Urinary bladder (tissue), 4 donors: Measurements from ENCODE around the gene FAS. TPM values are rescaled to one million over a fixed set of nuclear protein-coding genes. Genes with fewer than 3 reads are reported as not detected.
"Not testable (repeated sequence)": the region's sequence is repeated elsewhere in the genome, so short reads cannot be mapped to it uniquely, and the experiment has no call there.

ENCODE experiments used
- DNase-seq: peaks from one replicate; pipeline ENCODE4 v3.0.0-alpha.2; 2015; ENCODE audit errors: extremely low spot score
- H3K27ac ChIP-seq: one replicate; pipeline ENCODE4 v1.5.1; 2013; ENCODE audit warnings: low read depth, mild to moderate bottlenecking, moderate library complexity
- H3K36me3 ChIP-seq: one replicate; pipeline ENCODE4 v1.6.1; 2013; ENCODE audit warnings: mild to moderate bottlenecking, moderate library complexity; ENCODE audit not compliant: insufficient read depth
- H3K4me1 ChIP-seq: one replicate; pipeline ENCODE4 v1.6.1; 2013; ENCODE audit warnings: mild to moderate bottlenecking, moderate library complexity; ENCODE audit not compliant: insufficient read depth
- H3K4me3 ChIP-seq: one replicate; pipeline ENCODE4 v1.5.1; 2013; ENCODE audit warnings: low read depth, low read length
- WGBS: extraction: QIAGEN DNeasy Blood & Tissue Kit; methylation state at CpG from one replicate; pipeline ENCODE4 v1.1.7; 2013; 5-methylcytosine and 5-hydroxymethylcytosine counted together
- polyA plus RNA-seq: library from polyadenylated mRNA; stranded (reverse); fragments of 200-250 nt; gene quantifications from one replicate; pipeline ENCODE4 v1.2.3, GENCODE V29; 2013
- total RNA-seq: library from RNA; depleted of rRNA; stranded (reverse); fragments of >200 nt; gene quantifications from one replicate; pipeline ENCODE4 v1.2.3, GENCODE V29; 2014
- donor health status: healthy with polysubstance abuse.
- donor health status: healthy.

The FAS gene
- total and polyA plus RNA-seq, 2 donors = 9.5 to 48.3 TPM

DNA sequence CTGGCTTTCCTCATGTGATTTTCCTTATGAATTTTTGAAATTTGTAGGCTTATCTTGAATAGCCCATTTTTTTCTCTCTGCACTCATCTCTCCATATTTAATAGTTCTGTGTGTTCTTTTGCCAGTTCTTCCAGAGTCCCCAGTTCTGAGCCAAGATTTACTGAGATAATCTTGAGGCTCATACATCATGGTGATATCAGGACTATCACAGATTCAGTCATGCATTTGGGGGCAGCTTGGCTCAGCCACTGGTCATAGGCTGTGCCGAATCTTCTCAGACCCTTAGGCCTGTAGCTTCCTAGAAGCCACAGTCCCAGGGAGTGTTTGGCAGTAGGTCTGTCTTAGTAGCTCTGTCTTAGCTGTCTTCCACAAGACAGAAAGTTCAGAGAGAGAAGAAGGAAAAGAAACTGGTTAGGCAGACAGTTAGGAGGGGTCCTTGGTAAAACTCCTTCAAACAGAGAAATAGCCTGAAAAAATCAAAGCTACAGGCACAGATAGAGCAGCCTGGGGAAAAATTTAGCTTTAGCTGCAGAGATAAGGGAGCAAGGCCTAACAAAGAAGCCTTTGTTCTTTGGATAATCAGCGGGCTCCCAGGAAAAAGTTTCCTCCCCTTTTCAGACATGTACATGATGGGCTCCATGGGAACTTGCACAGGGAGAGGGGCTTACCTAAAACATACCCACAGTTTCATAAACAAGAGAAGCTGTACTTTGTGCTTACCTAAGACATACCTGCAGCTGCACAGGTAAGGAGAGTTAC, 29.1 kb downstream of the FAS start:
- no peaks in the 10 kb centered on the region for H3K36me3 ChIP-seq
- H3K4me1 ChIP-seq = no peaks in the 10 kb centered on the region
- WGBS = 67% methylated on average over 2 of the region's 2 CpGs
- no peak for DNase-seq
- H3K27ac ChIP-seq = no peak overlapping the region
- no peak overlapping the region for H3K4me3 ChIP-seq

DNA sequence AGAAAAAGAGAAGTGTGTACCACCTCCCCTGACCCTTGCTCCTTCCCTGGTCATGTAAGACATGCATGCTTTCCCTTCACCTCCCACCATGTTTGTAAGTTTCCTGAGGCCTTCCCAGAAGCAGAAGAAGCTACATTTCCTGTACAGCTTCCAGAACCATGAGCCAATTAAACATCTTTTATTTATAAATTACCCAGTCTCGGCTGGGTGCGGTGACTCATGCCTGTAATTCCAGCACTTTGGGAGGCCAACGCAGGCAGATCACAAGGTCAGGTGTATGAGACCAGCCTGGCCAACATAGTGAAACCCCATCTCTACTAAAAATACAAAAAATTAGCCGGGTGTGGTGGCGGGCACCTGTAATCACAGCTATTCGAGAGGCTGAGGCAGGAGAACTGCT, 30.9 kb downstream of the FAS start:
- H3K4me1 ChIP-seq, H3K36me3 ChIP-seq, H3K4me3 ChIP-seq, H3K27ac ChIP-seq, DNase-seq: not testable (repeated sequence)
- 81% methylated on average over 6 of the region's 6 CpGs for WGBS

DNA sequence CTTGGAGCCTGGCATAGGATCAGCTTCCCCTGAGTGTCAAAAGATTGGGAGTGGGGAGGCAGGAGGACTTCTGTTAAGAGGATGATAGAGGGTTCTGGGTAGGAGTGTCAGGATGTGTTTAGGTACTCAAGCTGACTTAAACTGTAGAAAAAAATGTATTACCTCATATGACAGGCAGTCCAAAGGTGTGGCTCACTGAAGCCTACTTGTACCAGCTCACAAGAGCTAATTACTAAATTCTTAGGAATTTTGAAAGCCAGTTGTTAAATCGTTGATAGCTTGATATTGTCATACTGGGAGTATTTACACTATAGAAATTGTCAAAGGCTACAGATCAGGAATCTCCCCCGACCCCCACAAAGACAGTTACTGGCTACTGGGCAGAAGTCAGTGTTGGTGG, 32.1 kb downstream of the FAS start:
- WGBS = 80% methylated on average over 2 of the region's 2 CpGs
- H3K27ac ChIP-seq = no peak overlapping the region
- no peaks in the 10 kb centered on the region for H3K36me3 ChIP-seq
- H3K4me1 ChIP-seq = no peaks in the 10 kb centered on the region
- no peak for DNase-seq
- no peak overlapping the region for H3K4me3 ChIP-seq

DNA sequence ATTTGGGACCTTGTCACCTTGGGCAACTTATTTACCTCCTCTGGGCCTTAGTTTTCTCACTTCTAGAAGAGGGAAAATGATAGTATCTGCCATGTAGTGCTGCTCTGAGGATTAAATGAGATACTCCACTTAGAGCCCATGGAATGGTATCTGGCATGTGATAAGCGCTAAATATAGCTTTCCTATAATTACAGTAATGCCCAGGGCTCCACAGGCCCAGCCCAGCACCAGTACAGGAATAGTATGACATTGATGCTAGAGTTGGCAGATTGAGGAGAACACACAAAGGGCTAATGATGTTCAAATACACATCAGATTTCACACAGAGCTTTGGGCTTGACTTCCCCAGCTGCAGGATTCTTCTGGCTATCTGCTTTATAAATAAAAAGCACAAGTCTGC, 34.9 kb downstream of the FAS start:
- no peak for DNase-seq
- 45% methylated on average over 1 of the region's 1 CpG for WGBS
- H3K27ac ChIP-seq = no peak overlapping the region

DNA sequence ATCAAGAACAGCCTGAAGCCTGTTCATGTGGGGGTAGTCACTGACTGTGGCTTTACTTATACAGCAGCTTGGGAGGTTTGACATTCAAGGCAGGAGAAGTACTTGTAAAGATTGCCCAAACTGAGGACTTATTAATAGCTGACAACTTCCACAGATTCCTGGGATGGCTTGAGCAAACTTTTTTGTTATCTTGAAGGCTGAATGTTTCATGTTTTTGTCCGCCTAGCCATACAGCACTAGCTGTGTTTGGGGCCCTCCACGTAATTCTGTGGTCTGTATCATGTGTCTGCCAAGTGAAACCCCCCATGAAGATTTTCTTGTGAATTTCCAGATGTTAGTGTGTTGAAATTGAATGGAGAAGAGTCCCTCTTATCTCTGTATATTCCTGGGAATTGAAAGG, 38.6 kb downstream of the FAS start:
- Histone ChIP-seq H3K27ac (no peak overlapping the region), H3K4me1 (no peaks in the 10 kb centered on the region), H3K4me3 (no peak overlapping the region), H3K36me3 (no peaks in the 10 kb centered on the region)
- WGBS = 79% methylated on average over 2 of the region's 2 CpGs
- DNase-seq = no peak

More for the DNA sequence above, 34.9 kb downstream of the FAS start:
- Histone ChIP-seq H3K36me3 (no peaks in the 10 kb centered on the region), H3K4me1 (no peaks in the 10 kb centered on the region), H3K4me3 (no peak overlapping the region)

DNA sequence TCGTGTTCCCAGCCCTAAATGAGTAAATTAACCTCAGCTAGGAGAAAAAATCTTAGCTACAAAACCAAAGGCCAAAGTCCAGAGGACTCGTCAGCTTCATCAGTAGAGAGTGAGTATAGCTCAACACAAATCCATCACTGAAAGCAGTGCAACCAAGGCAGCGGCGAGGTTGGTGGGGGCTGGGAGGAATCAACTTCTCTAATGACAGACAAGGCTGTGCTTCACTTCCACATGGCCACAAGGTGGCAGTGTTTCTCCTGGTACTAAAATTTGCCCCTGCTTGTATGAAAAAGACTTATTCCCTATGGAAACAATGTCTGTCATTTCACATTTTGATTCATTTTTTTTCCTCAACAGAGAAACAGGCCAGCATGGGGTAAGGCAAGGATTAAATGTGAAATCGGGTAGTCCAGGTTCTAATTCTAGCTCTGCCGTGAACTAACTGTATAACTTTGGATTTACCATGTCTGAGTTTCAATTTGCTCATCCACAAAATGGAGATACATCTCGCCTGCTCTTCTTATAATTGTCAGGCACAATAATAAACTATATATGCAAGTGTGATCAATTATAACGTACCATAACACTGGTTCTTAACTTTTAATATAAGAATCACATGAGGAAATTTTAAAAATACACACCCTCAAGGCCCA, 39.3 kb downstream of the FAS start:
- H3K4me1 ChIP-seq = no peaks in the 10 kb centered on the region
- DNase-seq = peak; percentile 32
- WGBS = 35% methylated on average over 8 of the region's 8 CpGs
- H3K4me3 ChIP-seq = no peak overlapping the region
- no peaks in the 10 kb centered on the region for H3K36me3 ChIP-seq
- H3K27ac ChIP-seq = no peak overlapping the region

- H3K4me1 ChIP-seq = no peaks in the 10 kb centered on the region
- no peak overlapping the region for H3K27ac ChIP-seq
- 83% methylated on average over 2 of the region's 2 CpGs for WGBS
Observed at GRCh38 chr10:89030791-89031190, 40.2 kb downstream of the FAS start.

GRCh38 chr10:89032141-89032891, 41.7 kb downstream of the FAS start:
- H3K4me1 ChIP-seq = no peaks in the 10 kb centered on the region
- no peak overlapping the region for H3K4me3 ChIP-seq
- no peaks in the 10 kb centered on the region for H3K36me3 ChIP-seq
- DNase-seq = no peak
- no peak overlapping the region for H3K27ac ChIP-seq
- 52% methylated on average over 8 of the region's 8 CpGs for WGBS

More at GRCh38 chr10:89030791-89031190, 40.2 kb downstream of the FAS start:
- Histone ChIP-seq H3K36me3 (no peaks in the 10 kb centered on the region), H3K4me3 (no peak overlapping the region)
- no peak for DNase-seq

DNA sequence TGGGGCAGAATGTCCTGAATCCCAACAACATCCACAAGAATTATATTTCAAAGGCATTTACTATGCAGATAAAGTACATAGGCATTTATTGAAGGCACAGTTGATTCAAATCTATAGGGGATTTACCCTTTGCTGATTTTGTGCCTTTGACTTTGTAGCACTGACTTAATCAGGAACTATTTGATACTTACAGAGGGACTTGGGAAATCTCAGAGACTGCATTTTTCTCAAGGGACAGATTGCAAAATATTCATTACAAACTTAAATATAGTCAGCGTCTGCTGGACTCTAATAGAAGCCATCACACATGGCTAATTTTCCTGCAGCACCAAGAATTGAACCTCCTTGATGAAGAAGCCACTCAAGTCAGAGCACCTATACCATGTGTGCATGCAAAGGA, 44.9 kb downstream of the FAS start:
- WGBS = 84% methylated on average over 1 of the region's 1 CpG

DNA sequence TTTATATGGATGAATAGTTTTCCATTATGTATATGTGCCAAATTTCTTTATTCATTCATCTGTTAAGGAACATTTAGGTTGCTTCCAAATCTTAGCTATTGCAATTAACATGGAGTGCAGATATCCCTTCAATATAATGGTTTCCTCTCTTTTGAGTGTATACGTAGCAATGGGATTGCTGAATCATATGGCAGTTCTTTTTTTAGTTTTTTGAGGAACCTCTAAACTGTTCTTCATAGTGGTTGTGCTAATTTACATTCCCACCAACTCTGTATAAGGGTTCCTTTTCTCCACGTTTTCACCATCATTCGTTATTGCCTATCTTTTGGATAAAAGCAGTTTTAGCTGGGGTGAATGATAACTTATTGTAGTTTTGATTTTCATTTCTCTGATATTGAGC, 46.5 kb downstream of the FAS start:
- Histone ChIP-seq H3K4me1 (no peaks in the 10 kb centered on the region), H3K36me3 (no peaks in the 10 kb centered on the region), H3K4me3 (no peak overlapping the region), H3K27ac (no peak overlapping the region)
- DNase-seq = no peak
- WGBS = 85% methylated on average over 3 of the region's 3 CpGs

More for the DNA sequence above, 44.9 kb downstream of the FAS start:
- Histone ChIP-seq H3K4me3 (no peak overlapping the region), H3K27ac (no peak overlapping the region), H3K36me3 (no peaks in the 10 kb centered on the region), H3K4me1 (no peaks in the 10 kb centered on the region)
- no peak for DNase-seq

- no peak overlapping the region for H3K27ac ChIP-seq
- 76% methylated on average over 2 of the region's 2 CpGs for WGBS
- H3K36me3 ChIP-seq = no peaks in the 10 kb centered on the region
- H3K4me1 ChIP-seq = no peaks in the 10 kb centered on the region
- H3K4me3 ChIP-seq = no peak overlapping the region
- DNase-seq = no peak
Observed at GRCh38 chr10:89042562-89042961, 52.0 kb downstream of the FAS start.

DNA sequence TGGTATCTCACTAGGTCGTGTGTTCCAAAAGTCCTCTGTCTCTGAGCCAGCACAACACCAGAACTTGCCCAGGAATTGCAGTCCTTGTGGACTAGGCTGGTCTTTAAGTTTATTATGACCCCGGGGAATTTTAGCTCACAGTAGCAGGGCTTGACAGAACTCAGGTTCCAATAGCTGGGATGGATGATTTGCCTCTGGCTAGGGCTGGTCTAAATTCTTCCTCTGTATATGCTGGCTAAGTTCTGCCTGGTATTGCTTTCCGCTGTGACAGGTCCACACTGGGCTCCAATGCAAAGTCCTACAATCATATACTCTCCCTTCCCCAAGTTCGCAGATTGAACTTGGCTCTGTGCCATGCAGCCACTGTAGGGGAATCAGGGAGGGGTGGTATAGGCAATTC, 52.5 kb downstream of the FAS start:
- DNase-seq = no peak
- Histone ChIP-seq H3K36me3 (no peaks in the 10 kb centered on the region), H3K27ac (no peak overlapping the region), H3K4me1 (no peaks in the 10 kb centered on the region), H3K4me3 (no peak overlapping the region)
- WGBS = 72% methylated on average over 4 of the region's 4 CpGs

GRCh38 chr10:89047397-89047796, 56.8 kb downstream of the FAS start:
- Histone ChIP-seq H3K36me3 (no peaks in the 10 kb centered on the region), H3K4me3 (no peak overlapping the region), H3K4me1 (no peaks in the 10 kb centered on the region), H3K27ac (no peak overlapping the region)
- no peak for DNase-seq
- WGBS = 95% methylated on average over 2 of the region's 2 CpGs

- H3K4me1 ChIP-seq = no peaks in the 10 kb centered on the region
- no peak overlapping the region for H3K4me3 ChIP-seq
- no peak for DNase-seq
- no peaks in the 10 kb centered on the region for H3K36me3 ChIP-seq
- no peak overlapping the region for H3K27ac ChIP-seq
Observed at GRCh38 chr10:89051593-89051992, 61.0 kb downstream of the FAS start.
